HG03280 (cell line): ENCODE results near the gene FZD8.
"Not testable (repeated sequence)": the region's sequence is repeated elsewhere in the genome, so short reads cannot be mapped to it uniquely, and the experiment has no call there.

Experiments used
- ATAC-seq: cut with Tn5 transposase; IDR thresholded peaks from one replicate; pipeline ENCODE4 v1.9.1; 2021; ENCODE audit warnings: mild to moderate bottlenecking, moderate library complexity; ENCODE audit not compliant: unreplicated experiment

The FZD8 gene, protein sequence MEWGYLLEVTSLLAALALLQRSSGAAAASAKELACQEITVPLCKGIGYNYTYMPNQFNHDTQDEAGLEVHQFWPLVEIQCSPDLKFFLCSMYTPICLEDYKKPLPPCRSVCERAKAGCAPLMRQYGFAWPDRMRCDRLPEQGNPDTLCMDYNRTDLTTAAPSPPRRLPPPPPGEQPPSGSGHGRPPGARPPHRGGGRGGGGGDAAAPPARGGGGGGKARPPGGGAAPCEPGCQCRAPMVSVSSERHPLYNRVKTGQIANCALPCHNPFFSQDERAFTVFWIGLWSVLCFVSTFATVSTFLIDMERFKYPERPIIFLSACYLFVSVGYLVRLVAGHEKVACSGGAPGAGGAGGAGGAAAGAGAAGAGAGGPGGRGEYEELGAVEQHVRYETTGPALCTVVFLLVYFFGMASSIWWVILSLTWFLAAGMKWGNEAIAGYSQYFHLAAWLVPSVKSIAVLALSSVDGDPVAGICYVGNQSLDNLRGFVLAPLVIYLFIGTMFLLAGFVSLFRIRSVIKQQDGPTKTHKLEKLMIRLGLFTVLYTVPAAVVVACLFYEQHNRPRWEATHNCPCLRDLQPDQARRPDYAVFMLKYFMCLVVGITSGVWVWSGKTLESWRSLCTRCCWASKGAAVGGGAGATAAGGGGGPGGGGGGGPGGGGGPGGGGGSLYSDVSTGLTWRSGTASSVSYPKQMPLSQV

DNA sequence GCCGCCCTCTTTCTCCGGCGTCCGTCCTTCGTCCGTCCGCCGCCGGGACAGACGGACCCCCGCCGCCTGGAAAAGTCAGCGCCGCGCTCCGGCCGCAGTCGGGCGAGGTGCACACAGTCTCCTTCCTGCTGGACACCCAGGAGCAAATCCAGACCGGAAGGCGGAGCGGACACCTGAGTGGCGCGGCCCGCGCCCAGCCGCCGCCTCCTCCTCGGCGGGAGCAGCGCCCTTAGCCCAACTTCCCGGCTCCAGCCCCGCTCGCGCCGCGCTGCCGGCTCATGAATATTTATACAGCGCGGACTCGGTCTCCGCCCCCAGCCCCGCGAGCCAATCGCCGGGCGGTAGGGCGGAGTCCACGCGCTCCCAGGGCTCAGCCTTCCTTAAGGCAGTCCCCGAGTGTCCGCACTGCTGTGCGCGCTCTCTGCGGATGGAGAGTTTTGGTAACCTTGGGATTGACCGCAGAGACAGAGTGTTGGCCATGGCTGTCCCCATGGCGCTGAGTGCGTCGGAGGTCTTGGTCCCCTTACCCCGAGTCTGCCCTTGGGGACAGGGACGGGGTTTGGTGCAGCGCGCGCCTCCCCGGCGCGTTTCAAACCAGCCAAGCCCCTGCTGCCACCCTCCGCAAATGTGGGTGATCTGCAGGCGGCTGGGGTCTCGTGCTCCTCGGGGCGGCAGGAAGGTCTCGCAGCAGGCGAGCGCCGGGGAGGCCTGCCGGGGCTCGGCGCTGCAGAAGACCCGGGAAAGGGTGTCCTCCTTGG is at the start of gene FZD8:
TSS of gene FZD8 (minus strand) at position 262 of the 758 bp plus-strand sequence. CDS start 867 bp downstream, outside the sequence.
- peak; percentile 87 for ATAC-seq

- no peak for ATAC-seq
Observed at GRCh38 chr10:35691522-35692236, 49.6 kb upstream of the FZD8 start.

- ATAC-seq: no peak
Observed at GRCh38 chr10:35690534-35690933, 48.4 kb upstream of the FZD8 start.

DNA sequence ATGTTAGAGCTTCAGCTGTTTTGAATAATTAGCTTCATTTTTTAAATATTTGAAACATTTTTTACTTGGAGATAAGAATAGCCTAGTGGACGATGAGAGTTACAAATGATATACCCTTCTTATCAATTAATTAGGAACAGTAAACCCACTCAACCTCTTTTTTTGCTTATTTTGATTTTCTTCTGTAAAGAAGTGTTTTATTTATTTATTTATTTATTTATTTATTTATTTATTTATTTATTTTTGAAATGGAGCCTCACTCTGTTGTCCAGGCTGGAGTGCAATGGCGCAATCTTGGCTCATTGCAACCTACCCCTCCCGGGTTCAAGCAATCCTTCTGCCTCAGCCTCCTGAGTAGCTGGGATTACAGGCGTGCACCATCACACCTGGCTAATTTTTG is 43.8 kb upstream of the FZD8 start:
- not testable (repeated sequence) for ATAC-seq

DNA sequence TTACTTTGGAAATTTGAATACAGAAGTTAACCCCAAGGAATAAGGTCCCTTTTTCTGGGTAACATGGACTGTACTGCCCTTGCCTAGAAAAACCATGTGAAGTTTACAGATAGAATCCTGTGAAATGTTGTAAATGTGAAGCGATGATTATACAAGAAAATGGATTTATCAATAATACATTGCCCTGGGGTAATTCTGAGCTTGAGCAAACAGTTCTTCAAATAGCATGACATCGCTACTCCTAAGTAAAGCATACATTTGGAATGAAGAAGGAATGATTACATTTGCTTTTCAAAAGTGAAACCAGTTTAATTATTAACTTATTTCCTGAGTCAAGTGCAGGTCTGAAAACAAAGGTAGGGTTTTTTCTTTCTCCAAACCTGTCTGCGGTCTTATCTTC is 43.3 kb upstream of the FZD8 start:
- no peak for ATAC-seq

- no peak for ATAC-seq
Observed at GRCh38 chr10:35684586-35684985, 42.5 kb upstream of the FZD8 start.

DNA sequence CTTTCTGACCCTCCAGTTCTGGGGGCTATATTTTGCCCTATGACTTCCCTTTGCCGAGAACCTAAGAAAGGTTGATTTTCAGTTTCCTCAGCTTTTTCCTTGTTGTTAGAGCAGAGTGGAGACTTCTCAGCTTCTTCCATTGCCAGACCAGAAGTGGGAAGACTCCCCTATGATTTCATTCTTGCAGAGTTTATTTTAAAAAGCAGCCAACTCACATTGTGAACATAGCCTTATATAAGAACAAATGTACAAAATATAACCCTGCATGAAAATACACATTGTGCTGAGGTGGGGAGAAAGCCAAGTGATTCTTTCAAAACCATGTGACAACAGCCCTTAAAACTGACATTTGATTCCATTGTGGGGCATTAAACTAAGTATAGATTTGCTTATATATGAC is 33.8 kb upstream of the FZD8 start:
- no peak for ATAC-seq

- ATAC-seq: no peak
Observed at GRCh38 chr10:35674843-35675242, 32.7 kb upstream of the FZD8 start.

- no peak for ATAC-seq
Observed at GRCh38 chr10:35668865-35669650, 27.0 kb upstream of the FZD8 start.

DNA sequence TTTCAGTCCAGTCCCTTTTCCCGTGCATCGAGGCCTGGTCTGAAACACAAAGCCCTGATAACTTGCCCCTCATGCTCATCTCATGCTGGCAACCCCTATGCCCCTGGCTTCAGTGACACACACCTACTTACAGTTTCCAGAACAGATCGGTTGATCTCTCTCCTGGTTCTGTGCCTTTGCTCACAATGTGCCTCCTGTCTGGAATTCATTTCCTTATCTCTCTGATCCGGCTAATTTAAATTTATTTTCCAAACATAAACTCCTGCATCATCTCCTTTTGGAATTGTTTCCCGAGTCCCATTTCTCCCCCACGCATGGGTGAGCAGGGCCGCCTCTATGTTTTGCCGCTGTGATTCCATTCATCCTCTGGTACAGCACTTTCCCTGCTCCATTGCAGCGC is 25.9 kb upstream of the FZD8 start:
- ATAC-seq: no peak

- no peak for ATAC-seq
Observed at GRCh38 chr10:35667270-35667889, 25.3 kb upstream of the FZD8 start.

- ATAC-seq: no peak
Observed at GRCh38 chr10:35661236-35661635, 19.1 kb upstream of the FZD8 start.

- ATAC-seq: no peak
Observed at GRCh38 chr10:35659456-35659855, 17.4 kb upstream of the FZD8 start.

DNA sequence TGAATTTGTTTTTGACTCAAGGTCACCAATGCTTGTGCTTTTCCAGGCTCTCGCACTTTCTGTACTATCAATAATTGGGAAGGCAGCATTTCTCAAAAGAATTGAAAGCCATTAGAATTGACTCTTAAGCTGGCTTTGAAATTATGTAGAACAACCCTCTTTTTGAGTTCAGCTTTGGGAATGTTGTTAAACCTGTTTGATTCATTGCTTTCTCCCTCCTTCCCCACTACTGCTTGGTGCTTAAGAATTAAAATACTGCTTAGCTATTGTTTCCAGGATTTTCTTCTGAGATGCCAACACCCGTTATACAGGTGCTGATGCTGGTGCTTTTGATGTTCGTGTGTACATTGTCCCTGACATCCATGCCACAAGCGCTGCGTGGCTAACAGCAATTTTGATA is 15.5 kb upstream of the FZD8 start:
- ATAC-seq: no peak

DNA sequence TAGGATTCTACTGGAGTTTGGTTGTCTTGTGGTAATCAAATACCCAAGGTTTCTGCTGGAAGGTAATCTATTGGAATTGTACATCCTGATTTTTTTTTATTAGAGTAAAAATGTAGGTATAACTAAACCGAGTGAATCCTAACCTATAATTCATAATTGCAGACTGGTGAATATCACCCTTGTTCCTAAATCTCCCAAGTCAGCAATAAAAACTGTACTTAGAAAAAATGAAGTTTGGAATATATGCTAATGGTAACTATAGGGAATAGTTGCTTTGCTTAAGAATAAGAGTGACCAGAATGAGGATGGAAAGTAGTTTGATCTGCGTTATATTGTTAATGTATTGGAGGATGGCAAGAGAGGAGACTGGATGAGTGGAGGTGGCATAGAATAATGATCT is 10.7 kb upstream of the FZD8 start:
- ATAC-seq: no peak

- ATAC-seq: no peak
Observed at GRCh38 chr10:35650894-35651293, 8.8 kb upstream of the FZD8 start.

DNA sequence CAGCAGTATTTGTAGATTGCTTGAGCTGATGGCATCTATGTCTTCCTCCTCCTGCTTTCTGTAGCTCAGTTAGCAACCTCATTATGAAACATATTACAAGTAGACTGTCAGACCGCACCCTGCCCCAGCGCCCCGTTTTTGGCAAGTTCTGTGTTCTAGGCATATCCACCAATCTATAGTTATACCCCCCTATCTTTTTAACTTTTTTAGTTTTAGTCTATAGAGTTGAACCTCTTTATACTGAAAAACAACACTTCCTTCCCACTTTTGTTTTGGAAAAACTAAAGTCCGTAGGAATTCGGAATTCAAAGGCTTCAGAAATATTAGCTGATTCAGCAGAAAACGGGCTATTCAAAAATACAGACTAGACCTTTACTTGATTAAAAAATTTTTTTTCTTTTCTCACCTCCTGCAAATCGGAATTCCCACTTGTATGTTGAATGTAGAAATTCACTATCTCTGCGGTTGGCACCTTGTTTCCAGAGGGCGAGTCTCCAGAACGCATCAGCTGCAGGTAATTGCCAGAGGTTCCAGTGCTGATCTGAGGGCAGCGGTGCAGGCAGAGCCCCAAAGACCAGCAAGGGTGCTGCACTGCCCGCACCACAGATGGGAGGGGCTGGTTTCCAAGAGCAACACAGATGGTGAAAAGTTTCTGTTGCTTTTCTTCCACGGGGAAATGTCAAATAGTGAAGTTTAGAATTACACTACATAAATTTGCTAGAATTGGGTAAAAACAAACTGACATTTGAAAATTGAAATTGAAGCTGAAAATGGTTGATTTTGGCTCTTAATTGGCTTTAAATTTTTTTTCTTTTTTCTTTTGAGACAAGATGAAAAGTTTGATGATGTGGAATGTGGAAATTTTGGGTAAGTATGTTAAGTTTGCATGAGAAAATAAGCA is 2.2 kb upstream of the FZD8 start:
- ATAC-seq: no peak

- ATAC-seq: no peak
Observed at GRCh38 chr10:35643151-35644049, 1.3 kb upstream of the FZD8 start.
